SK-N-SH treated with all-trans-retinoic acid at 6 μM for 48 hours (cell line): Measurements from ENCODE around the gene UGT1A9.

Source experiments
- ARNTL ChIP-seq: fragments of 450-650 bp; formaldehyde crosslinking; IDR thresholded peaks from 2 replicates; pipeline ENCODE4 v1.5.0; 2020; ENCODE audit warnings: low read depth, mild to moderate bottlenecking, moderate library complexity, borderline replicate concordance
- ESRRG ChIP-seq: fragments of 250-450 bp; sonication (Bioruptor Pico); IDR thresholded peaks from 2 replicates; pipeline ENCODE4 v1.6.1; 2021; ENCODE audit warnings: mild to moderate bottlenecking
- ISL1 ChIP-seq: fragments of 250-450 bp; sonication (Bioruptor Pico); IDR thresholded peaks from 2 replicates; pipeline ENCODE4 v2.1.2; 2022; ENCODE audit warnings: mild to moderate bottlenecking, moderate library complexity
- OSR1 ChIP-seq: fragments of 250-450 bp; sonication (Bioruptor Pico); IDR thresholded peaks from 2 replicates; pipeline ENCODE4 v1.8.0; 2022; ENCODE audit warnings: moderate library complexity, mild to moderate bottlenecking, inconsistent platforms
- ZFP3 ChIP-seq: fragments of 250-450 bp; sonication (Bioruptor Pico); IDR thresholded peaks from 2 replicates; pipeline ENCODE4 v1.5.0; 2020; ENCODE audit warnings: mild to moderate bottlenecking, moderate library complexity
- ZFP30 ChIP-seq: fragments of 450-650 bp; formaldehyde crosslinking; IDR thresholded peaks from 2 replicates; pipeline ENCODE4 v1.5.0; 2022; ENCODE audit warnings: mild to moderate bottlenecking, moderate library complexity
- TF ChIP-seq, protein P1 (sequence below): fragments of 250-450 bp; sonication (Bioruptor Pico); IDR thresholded peaks from 2 replicates; pipeline ENCODE4 v1.8.0; 2020; ENCODE audit warnings: mild to moderate bottlenecking, moderate library complexity, borderline replicate concordance

DNA sequence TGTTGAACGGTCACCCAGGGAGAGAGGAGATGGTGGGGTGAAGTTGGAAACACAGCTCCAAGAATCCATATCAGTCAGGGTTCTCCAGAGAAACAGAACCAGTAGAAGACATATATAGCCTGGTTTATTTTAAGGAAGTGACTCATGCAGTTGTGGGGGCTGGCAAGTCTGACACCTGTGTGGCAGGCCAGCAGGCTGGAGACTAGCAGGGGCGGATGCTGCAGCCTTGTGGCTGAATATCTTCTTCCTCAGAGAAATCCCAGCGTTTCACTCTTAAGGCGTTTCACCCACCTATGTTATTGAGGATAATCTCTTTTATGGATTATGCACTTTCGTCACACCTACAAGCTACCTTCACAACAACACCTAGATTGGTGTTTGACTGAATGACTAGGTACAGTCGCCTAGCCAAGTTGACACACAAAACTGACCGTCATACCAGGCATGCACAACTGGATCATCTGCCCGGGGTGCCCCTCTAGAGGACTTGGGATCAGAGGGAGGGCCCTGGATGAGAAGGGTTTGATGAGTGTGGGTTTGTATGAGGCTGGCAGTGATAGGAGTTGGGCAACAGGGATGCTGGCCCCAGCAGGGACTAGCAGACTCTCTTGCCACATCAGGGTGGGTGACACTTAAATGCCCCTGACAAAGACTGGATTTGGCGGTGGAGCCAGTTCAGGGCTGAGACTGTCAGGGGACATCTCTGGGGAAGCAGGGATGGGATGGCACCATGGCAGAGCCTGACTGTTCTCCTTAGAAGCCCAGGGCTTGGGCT is 129.8 kb downstream of the UGT1A9 start:
- TF ChIP-seq, protein P1, sequence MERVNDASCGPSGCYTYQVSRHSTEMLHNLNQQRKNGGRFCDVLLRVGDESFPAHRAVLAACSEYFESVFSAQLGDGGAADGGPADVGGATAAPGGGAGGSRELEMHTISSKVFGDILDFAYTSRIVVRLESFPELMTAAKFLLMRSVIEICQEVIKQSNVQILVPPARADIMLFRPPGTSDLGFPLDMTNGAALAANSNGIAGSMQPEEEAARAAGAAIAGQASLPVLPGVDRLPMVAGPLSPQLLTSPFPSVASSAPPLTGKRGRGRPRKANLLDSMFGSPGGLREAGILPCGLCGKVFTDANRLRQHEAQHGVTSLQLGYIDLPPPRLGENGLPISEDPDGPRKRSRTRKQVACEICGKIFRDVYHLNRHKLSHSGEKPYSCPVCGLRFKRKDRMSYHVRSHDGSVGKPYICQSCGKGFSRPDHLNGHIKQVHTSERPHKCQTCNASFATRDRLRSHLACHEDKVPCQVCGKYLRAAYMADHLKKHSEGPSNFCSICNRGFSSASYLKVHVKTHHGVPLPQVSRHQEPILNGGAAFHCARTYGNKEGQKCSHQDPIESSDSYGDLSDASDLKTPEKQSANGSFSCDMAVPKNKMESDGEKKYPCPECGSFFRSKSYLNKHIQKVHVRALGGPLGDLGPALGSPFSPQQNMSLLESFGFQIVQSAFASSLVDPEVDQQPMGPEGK: no peak
- TF ChIP-seq ZFP30 (CRISPR knock-in tag) (no peak), ESRRG (no peak), ARNTL (CRISPR knock-in tag) (no peak), ZFP3 (CRISPR knock-in tag) (no peak), OSR1 (CRISPR knock-in tag) (no peak), ISL1 (CRISPR knock-in tag) (no peak)
